GM12801 (cell line): ENCODE data around the gene CTNNA3.

Experiments used
- CTCF ChIP-seq: IDR thresholded peaks from one replicate; pipeline ENCODE4 v1.5.1; 2011; ENCODE audit warnings: control low read depth; ENCODE audit not compliant: insufficient read length; ENCODE audit errors: extremely low read depth

The CTNNA3 gene

GRCh38 chr10:66996996-66997395, 699.0 kb downstream of the CTNNA3 start:
- no peak for TF ChIP-seq CTCF

GRCh38 chr10:66990143-66990830, 705.7 kb downstream of the CTNNA3 start:
- no peak for TF ChIP-seq CTCF

GRCh38 chr10:66983475-66983818, 712.5 kb downstream of the CTNNA3 start:
- no peak for TF ChIP-seq CTCF

- no peak for TF ChIP-seq CTCF
Measured at GRCh38 chr10:66982792-66983474, 713.1 kb downstream of the CTNNA3 start.

GRCh38 chr10:66982053-66982420, 714.0 kb downstream of the CTNNA3 start:
- TF ChIP-seq CTCF = no peak

GRCh38 chr10:66981361-66982052, 714.5 kb downstream of the CTNNA3 start:
- TF ChIP-seq CTCF = no peak

- TF ChIP-seq CTCF = no peak
Measured at GRCh38 chr10:66980246-66980815, 715.7 kb downstream of the CTNNA3 start.
